Measurements from ENCODE around the gene IP6K3.

Gene IP6K3

DNA sequence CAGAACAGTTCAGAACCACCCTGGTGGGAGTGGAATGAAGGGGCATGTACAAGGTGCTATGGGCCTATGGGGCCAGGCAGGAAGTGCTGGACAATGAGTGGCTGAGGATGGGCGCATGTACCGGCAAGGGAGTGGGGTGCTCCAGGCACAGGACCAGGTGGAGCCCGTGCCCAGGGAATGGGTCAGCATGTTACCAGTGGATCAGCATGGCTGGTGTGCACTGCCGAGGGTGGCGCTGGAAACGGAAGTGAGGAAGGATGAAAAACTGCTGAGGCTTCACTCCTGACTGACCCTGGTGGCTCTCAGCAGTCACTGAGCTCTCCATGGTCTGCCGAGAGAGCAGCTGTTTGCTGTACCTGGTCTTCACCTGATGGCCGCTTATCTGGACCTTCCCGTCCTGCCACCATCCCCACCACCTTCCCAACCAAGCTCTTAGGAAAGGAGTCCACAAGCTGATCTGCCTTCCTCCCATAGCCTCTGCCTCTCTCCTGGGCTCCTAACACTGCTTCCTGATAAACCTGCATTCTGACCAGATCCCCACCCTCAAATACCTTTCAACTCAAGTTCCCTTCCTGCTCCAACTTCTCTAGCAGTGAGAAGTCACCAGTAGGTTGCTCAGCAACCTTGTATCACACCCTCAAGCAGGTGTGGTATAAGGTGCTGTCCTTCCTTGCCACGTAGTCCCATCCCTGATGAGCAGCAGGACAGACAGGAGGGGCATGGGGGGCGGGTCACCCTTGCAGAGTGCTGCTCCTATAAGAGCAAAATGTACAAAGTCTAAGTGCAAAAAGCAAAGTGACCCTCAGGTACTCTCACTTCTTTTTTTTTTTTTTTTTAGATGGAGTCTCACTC is 42.3 kb downstream of the IP6K3 start:
- Histone ChIP-seq H3K4me3 (IDR thresholded peaks at IDR 0.05; ENCODE audit: insufficient read depth, low read depth, low read length) (no peak overlapping the region), H3K27ac (no peak overlapping the region), H3K4me2 (no peak overlapping the region), H2AFZ (ENCODE audit: low read depth) (no peak overlapping the region), H4K20me1 (ENCODE audit: insufficient read depth) (no peaks in the 10 kb centered on the region; the same call in 1 of the 2 replicates), H3K9ac (no peak overlapping the region), H3K36me3 (ENCODE audit: insufficient read depth) (no peaks in the 10 kb centered on the region), H3K79me2 (ENCODE audit: insufficient read depth, low read depth) (no peaks in the 10 kb centered on the region), H3K4me1 (ENCODE audit: low read depth, poor library complexity, severe bottlenecking) (peaks cover 4% of the 10 kb centered on the region), H3K27me3 (ENCODE audit: insufficient read depth, low read depth) (no peaks in the 10 kb centered on the region)
- TF ChIP-seq, protein P1, sequence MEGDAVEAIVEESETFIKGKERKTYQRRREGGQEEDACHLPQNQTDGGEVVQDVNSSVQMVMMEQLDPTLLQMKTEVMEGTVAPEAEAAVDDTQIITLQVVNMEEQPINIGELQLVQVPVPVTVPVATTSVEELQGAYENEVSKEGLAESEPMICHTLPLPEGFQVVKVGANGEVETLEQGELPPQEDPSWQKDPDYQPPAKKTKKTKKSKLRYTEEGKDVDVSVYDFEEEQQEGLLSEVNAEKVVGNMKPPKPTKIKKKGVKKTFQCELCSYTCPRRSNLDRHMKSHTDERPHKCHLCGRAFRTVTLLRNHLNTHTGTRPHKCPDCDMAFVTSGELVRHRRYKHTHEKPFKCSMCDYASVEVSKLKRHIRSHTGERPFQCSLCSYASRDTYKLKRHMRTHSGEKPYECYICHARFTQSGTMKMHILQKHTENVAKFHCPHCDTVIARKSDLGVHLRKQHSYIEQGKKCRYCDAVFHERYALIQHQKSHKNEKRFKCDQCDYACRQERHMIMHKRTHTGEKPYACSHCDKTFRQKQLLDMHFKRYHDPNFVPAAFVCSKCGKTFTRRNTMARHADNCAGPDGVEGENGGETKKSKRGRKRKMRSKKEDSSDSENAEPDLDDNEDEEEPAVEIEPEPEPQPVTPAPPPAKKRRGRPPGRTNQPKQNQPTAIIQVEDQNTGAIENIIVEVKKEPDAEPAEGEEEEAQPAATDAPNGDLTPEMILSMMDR (conservative IDR thresholded peaks at IDR 0.05; ENCODE audit: low read depth, low read length), result no peak

DNA sequence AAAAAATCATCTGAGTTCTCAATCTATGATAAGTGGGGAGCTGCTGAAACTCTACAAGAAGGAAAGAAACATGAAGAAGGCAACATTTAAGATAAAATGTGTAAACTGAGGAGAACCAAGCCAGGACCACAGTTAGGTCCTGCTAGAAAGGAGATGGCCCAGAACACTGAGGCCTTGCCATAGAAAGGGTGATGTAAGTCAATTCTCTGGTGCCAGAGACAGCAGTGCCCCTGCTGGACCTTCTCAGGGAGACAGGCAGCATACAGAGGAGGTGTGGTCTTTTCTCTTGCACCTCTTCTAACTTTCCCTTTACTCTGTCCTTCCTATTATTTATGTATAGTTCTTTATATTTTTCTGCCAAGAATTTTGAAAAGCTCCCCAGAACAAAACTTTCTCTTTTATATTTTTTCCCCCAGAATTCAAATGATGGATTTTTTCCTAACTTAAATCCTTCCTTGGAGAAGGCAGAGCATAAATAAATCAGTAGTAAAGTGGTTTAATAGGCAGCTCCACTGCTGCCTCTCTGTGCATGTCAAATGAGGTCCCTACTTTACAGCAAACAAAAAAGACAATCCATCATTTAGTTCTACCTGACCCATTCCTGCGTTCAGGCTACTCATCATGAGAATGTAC is 44.2 kb downstream of the IP6K3 start:
- Histone ChIP-seq H3K9ac (no peak overlapping the region), H3K27me3 (ENCODE audit: insufficient read depth, low read depth) (no peaks in the 10 kb centered on the region)

GRCh38 chr6:33700391-33701050 is 46.2 kb downstream of the IP6K3 start:
- Histone ChIP-seq H3K4me2 (no peak overlapping the region), H4K20me1 (ENCODE audit: insufficient read depth) (no peaks in the 10 kb centered on the region; the same call in 1 of the 2 replicates), H3K27me3 (ENCODE audit: insufficient read depth, low read depth) (no peaks in the 10 kb centered on the region), H2AFZ (ENCODE audit: low read depth) (no peak overlapping the region), H3K4me3 (IDR thresholded peaks at IDR 0.05; ENCODE audit: insufficient read depth, low read depth, low read length) (no peak overlapping the region), H3K4me1 (ENCODE audit: low read depth, poor library complexity, severe bottlenecking) (peaks cover 4% of the 10 kb centered on the region), H3K9ac (no peak overlapping the region), H3K36me3 (ENCODE audit: insufficient read depth) (no peaks in the 10 kb centered on the region), H3K79me2 (ENCODE audit: insufficient read depth, low read depth) (no peaks in the 10 kb centered on the region), H3K27ac (no peak overlapping the region)
- TF ChIP-seq, protein P1 (conservative IDR thresholded peaks at IDR 0.05; ENCODE audit: low read depth, low read length), result peak; percentile 77

More for the DNA sequence above, 44.2 kb downstream of the IP6K3 start:
- H3K4me2 ChIP-seq, result no peak overlapping the region
- no peaks in the 10 kb centered on the region for H3K36me3 ChIP-seq (ENCODE audit: insufficient read depth)
- no peak overlapping the region for H2AFZ ChIP-seq (ENCODE audit: low read depth)
- H3K4me1 ChIP-seq (ENCODE audit: low read depth, poor library complexity, severe bottlenecking), result peaks cover 4% of the 10 kb centered on the region
- no peaks in the 10 kb centered on the region; the same call in 1 of the 2 replicates for H4K20me1 ChIP-seq (ENCODE audit: insufficient read depth)
- H3K27ac ChIP-seq, result no peak overlapping the region
- TF ChIP-seq, protein P1 (conservative IDR thresholded peaks at IDR 0.05; ENCODE audit: low read depth, low read length), result peak; percentile 32; the same call in 1 of the 2 replicates
- no peak overlapping the region for H3K4me3 ChIP-seq (IDR thresholded peaks at IDR 0.05; ENCODE audit: insufficient read depth, low read depth, low read length)
- H3K79me2 ChIP-seq (ENCODE audit: insufficient read depth, low read depth), result no peaks in the 10 kb centered on the region

DNA sequence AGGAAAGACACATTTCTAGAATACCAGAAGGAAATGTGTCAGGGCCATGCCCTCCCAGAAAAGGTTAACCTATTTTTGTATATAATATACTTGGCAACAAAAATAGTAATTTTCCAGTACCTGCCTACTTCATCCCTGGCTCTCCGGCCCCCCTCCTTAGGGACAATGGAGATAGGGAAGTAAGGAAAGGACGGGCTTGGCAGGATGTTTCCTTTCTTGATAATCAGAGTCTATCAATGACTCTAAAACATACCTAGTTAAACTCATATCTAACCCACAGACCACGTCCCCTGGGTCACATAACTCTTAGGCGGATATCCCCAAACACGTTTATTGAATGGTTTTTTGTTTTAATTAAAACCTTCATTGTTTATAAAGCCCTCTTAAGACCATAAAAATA is 47.0 kb downstream of the IP6K3 start:
- Histone ChIP-seq H3K36me3 (ENCODE audit: insufficient read depth) (no peaks in the 10 kb centered on the region), H3K4me2 (no peak overlapping the region)
- TF ChIP-seq, protein P1 (conservative IDR thresholded peaks at IDR 0.05; ENCODE audit: low read depth, low read length), result no peak

More for the DNA sequence above, 47.0 kb downstream of the IP6K3 start:
- Histone ChIP-seq H3K79me2 (ENCODE audit: insufficient read depth, low read depth) (no peaks in the 10 kb centered on the region), H3K27ac (no peak overlapping the region), H3K4me1 (ENCODE audit: low read depth, poor library complexity, severe bottlenecking) (peaks cover 4% of the 10 kb centered on the region), H4K20me1 (ENCODE audit: insufficient read depth) (no peaks in the 10 kb centered on the region; the same call in 1 of the 2 replicates), H3K9ac (no peak overlapping the region), H3K4me3 (IDR thresholded peaks at IDR 0.05; ENCODE audit: insufficient read depth, low read depth, low read length) (no peak overlapping the region), H3K27me3 (ENCODE audit: insufficient read depth, low read depth) (no peaks in the 10 kb centered on the region), H2AFZ (ENCODE audit: low read depth) (no peak overlapping the region)
